A673 (cell line): ENCODE measurements around the gene QRICH2. TPM values are rescaled to one million over a fixed set of nuclear protein-coding genes. Genes with fewer than 3 reads are reported as not detected.

ENCODE experiments used
- BruUV-seq: library from RNA; stranded (reverse); fragments of 400-500 nt; replicated peaks from 2 replicates; lab custom pipeline; 2021; lab: Mats Ljungman, UMichigan
- CTCF ChIA-PET: fragments of 300-600 bp; sonication (Branson Sonifier 250); formaldehyde crosslinking; loops from one replicate; lab custom pipeline; 2022; ENCODE audit warnings: antibody characterized with exemption; lab: Charles Lee
- POLR2A ChIA-PET: fragments of 300-600 bp; sonication (Branson Sonifier 250); formaldehyde crosslinking; loops from one replicate; lab custom pipeline; 2022; ENCODE audit warnings: antibody characterized with exemption; ENCODE audit not compliant: low non-redundant PET; lab: Charles Lee
- DNase-seq: peaks from one replicate; pipeline ENCODE4 v3.0.0-alpha.2; 2015; ENCODE audit warnings: low spot score
- H3K27ac ChIP-seq: fragments of 200-600 bp; sonication (generic); 2 replicates; pipeline ENCODE4 v1.5.1; 2016; ENCODE audit warnings: mixed run types, low read depth, mild to moderate bottlenecking, mixed read lengths, antibody characterized with exemption, low read length; ENCODE audit not compliant: poor library complexity, severe bottlenecking
- H3K27me3 ChIP-seq: fragments of 200-600 bp; sonication (generic); replicated peaks from 2 replicates; pipeline ENCODE4 v1.6.1; 2017; ENCODE audit warnings: mixed run types, low read depth, mild to moderate bottlenecking, mixed read lengths, antibody characterized with exemption, low read length; ENCODE audit not compliant: insufficient read depth, poor library complexity
- H3K36me3 ChIP-seq: fragments of 200-600 bp; sonication (generic); 2 replicates; pipeline ENCODE4 v1.6.1; 2016; ENCODE audit warnings: mixed run types, mild to moderate bottlenecking, mixed read lengths, antibody characterized with exemption, low read length; ENCODE audit not compliant: insufficient read depth, poor library complexity, severe bottlenecking
- H3K4me1 ChIP-seq: fragments of 200-600 bp; sonication (generic); 2 replicates; pipeline ENCODE4 v1.6.1; 2017; ENCODE audit warnings: mixed run types, mild to moderate bottlenecking, mixed read lengths, antibody characterized with exemption, low read length; ENCODE audit not compliant: insufficient read depth, poor library complexity, severe bottlenecking
- H3K4me3 ChIP-seq: fragments of 200-600 bp; sonication (generic); 2 replicates; pipeline ENCODE4 v1.5.1; 2016; ENCODE audit warnings: low read depth, mixed run types, mild to moderate bottlenecking, mixed read lengths, low read length; ENCODE audit not compliant: poor library complexity, severe bottlenecking
- H3K9me3 ChIP-seq: fragments of 200-600 bp; sonication (generic); 2 replicates; pipeline ENCODE4 v1.6.1; 2016; ENCODE audit warnings: mixed run types, low read depth, mild to moderate bottlenecking, mixed read lengths, antibody characterized with exemption, low read length; ENCODE audit not compliant: poor library complexity, severe bottlenecking
- EZH2 ChIP-seq: fragments of 200-600 bp; sonication (generic); IDR thresholded peaks from 2 replicates; pipeline ENCODE4 v1.6.1; 2017; ENCODE audit warnings: borderline replicate concordance, low read depth, mild to moderate bottlenecking, mixed read lengths, antibody characterized with exemption, low read length; ENCODE audit not compliant: poor library complexity, severe bottlenecking
- intact Hi-C: fragments of 100-400 bp; cut with micrococcal nuclease; formaldehyde crosslinking; loops from one replicate; pipeline ENCODE4 v1.10.0; 2022; ENCODE audit not compliant: unreplicated experiment
- total RNA-seq: library from RNA; stranded (reverse); gene quantifications from 2 replicates; pipeline ENCODE4 v1.2.3, GENCODE V29; 2021
- TF ChIP-seq, protein P1 (sequence below): fragments of 300-800, 200-600 bp; sonication (generic); conservative IDR thresholded peaks from 2 replicates; pipeline ENCODE4 v1.5.1; 2017; ENCODE audit warnings: low read depth, mild to moderate bottlenecking, antibody characterized with exemption, low read length, moderate library complexity, mixed read lengths

QRICH2 gene
- total RNA-seq, 1 experiment from 2014 or later, result 4.3 TPM

DNA sequence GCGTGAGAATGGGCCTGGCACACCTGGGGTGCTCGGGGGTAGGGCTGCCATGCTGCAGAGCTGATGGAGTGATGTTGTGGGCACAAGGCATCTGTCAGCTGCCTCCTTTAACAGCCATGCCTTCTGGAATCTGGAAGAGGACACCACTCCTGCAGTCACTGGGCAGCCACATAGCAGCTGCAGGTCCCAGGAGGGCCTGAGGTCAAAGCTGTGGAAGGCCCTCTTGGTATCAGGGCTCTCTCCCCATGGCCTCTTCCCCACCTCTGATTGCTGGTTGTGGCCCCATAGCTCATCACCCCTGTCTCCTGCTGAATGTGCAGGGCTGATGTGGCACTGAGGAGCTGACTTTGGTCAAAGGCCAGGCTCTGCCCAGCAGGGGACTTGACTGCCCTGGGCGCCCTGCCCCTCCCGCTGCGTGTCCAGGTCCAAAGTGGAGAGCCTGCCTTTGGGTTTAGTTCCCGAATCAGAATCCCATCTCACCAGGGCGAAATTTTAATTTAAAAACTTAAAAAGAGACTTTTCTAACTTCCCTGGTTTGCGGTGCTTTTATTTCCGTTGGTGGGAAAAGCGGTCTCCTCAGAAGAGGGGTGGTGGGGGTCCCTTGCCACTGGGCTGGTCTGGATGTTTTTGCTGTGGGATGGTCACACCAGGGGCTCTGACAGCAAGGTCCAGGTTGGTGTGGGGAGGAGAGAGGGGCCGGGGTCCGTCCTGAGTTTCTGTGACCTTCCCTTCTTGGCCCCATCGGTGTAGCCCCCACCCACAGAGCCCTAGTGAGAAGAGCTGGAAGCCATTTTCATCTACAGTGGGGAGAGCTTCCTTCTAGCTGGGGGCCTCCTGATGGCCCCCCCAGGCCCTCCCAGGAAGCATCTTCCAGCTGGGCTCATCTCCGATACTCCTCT, 37.1 kb downstream of the QRICH2 start:
- H3K4me3 ChIP-seq, result no peak overlapping the region
- CTCF ChIA-PET, result interaction anchor here (0.6 kb wide), 1 partner anchor 9 kb away, joined by 3 read pairs; no protein-coding TSS in a partner anchor
- BruUV-seq, result no TSS peak
- POLR2A ChIA-PET, result no interaction called here
- TF ChIP-seq, protein P1, sequence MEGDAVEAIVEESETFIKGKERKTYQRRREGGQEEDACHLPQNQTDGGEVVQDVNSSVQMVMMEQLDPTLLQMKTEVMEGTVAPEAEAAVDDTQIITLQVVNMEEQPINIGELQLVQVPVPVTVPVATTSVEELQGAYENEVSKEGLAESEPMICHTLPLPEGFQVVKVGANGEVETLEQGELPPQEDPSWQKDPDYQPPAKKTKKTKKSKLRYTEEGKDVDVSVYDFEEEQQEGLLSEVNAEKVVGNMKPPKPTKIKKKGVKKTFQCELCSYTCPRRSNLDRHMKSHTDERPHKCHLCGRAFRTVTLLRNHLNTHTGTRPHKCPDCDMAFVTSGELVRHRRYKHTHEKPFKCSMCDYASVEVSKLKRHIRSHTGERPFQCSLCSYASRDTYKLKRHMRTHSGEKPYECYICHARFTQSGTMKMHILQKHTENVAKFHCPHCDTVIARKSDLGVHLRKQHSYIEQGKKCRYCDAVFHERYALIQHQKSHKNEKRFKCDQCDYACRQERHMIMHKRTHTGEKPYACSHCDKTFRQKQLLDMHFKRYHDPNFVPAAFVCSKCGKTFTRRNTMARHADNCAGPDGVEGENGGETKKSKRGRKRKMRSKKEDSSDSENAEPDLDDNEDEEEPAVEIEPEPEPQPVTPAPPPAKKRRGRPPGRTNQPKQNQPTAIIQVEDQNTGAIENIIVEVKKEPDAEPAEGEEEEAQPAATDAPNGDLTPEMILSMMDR, result no peak
- no peak for DNase-seq
- no peaks in the 10 kb centered on the region for H3K27me3 ChIP-seq
- no peaks in the 10 kb centered on the region for H3K9me3 ChIP-seq
- intact Hi-C loops, result no loop called here
- H3K36me3 ChIP-seq, result peaks cover 10% of the 10 kb centered on the region
- peaks cover 26% of the 10 kb centered on the region for H3K4me1 ChIP-seq
- no peak overlapping the region for H3K27ac ChIP-seq

DNA sequence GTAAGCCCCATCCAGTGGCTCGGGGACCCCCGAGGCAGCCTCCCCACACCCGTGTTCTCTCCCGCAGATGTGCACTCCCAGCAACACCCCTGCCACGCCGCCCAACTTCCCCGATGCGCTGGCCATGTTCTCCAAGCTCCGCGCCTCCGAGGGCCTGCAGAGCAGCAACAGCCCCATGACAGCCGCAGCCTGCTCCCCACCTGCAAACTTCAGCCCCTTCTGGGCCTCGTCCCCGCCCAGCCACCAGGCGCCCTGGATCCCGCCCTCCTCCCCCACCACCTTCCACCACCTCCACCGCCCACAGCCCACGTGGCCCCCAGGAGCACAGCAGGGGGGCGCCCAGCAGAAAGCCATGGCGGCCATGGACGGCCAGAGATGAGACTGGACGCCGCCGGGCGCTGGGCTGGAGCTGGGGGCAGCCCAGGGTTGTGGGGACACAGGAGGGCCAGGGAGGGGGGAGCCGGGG, 37.9 kb downstream of the QRICH2 start:
- CTCF ChIA-PET, result interaction anchor here (1.8 kb wide), 1 partner anchor 10 kb away, joined by 4 read pairs; no protein-coding TSS in a partner anchor

DNA sequence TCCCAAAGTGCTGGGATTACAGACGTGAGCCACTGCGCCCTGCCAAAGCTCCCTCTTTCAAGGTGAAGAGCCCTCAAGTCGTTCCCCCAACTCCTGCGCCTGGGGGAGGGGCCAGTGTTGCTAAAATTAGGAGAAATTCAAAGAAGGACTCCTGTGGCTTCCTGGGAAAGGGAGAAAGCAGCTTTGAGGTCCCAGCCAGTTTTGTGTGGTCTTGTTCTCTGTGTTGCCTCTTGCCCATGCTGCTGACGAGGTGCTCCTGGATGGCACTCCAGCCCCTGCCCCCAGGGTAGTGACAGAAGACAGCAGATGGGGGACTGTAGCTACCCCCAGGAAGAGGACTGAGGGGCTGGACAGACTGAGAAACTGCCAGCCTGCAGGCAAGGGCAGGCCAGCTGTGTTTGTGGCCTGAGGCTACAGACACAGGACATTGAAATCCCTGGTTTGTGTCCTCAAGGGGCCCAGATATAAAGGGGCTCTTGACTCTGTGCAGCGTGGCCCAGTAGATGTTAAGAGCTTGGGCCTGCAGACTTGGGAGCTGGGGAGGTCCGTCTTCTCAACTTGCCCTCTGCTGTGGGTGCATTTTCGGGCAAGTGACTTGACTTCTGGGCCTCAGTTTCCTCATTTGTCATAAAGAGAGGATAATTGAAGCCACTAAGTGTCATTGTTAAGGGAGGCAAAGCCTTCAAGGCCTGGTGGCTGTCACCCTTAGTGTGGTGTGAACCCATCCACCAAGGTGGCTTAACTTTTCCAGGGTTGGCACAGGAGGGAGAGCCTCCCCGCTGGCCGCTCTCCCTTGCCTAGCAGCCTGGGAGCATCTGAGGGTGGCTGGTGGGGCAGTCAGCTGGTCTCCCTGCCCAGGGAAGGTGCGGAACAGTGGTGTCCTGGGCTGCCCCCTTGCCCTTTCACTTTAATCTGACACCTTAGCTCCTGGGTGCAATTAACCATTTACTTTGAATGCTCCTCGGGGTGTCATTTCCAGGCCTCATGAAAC, 38.8 kb downstream of the QRICH2 start:
- POLR2A ChIA-PET, result no interaction called here
- Histone ChIP-seq H3K4me1 (peaks cover 29% of the 10 kb centered on the region), H3K27me3 (no peaks in the 10 kb centered on the region), H3K36me3 (peaks cover 10% of the 10 kb centered on the region), H3K9me3 (no peaks in the 10 kb centered on the region), H3K4me3 (no peak overlapping the region), H3K27ac (peak overlapping the region; percentile 44)
- CTCF ChIA-PET, result interaction anchor here (1.8 kb wide), 1 partner anchor 10 kb away, joined by 4 read pairs; no protein-coding TSS in a partner anchor
- BruUV-seq, result no TSS peak
- intact Hi-C loops, result no loop called here
- no peak for DNase-seq
- TF ChIP-seq EZH2, result no peak
- TF ChIP-seq, protein P1, result no peak

More for the DNA sequence above, 37.9 kb downstream of the QRICH2 start:
- H3K4me1 ChIP-seq, result peaks cover 26% of the 10 kb centered on the region
- intact Hi-C loops, result no loop called here
- H3K27me3 ChIP-seq, result no peaks in the 10 kb centered on the region
- TF ChIP-seq EZH2, result no peak
- TF ChIP-seq, protein P1, result no peak
- no peak overlapping the region for H3K4me3 ChIP-seq
- POLR2A ChIA-PET, result no interaction called here
- H3K9me3 ChIP-seq, result no peaks in the 10 kb centered on the region
- no peak overlapping the region for H3K27ac ChIP-seq
- peaks cover 10% of the 10 kb centered on the region for H3K36me3 ChIP-seq
- no peak for DNase-seq
- BruUV-seq, result no TSS peak
